Measurements from ENCODE around the gene HEPH. TPM values are rescaled to one million over a fixed set of nuclear protein-coding genes. Genes with fewer than 3 reads are reported as not detected.
"Not testable (repeated sequence)": the region's sequence is repeated elsewhere in the genome, so short reads cannot be mapped to it uniquely, and the experiment has no call there.

Gene HEPH
- not detected in 2 replicates for total RNA-seq (2014; rRNA removed; shearing (Covaris generic))
- total RNA-seq (2022): not detected in 2 replicates
- Bru-seq, nascent RNA: percentile 7 among the genes with signal in this experiment
- percentile 7 among the genes with signal in this experiment for BruChase-seq, experiment 1, labeled RNA remaining after a 6-hour chase
- percentile 8 among the genes with signal in this experiment for BruChase-seq, experiment 2, labeled RNA remaining after a 2-hour chase
- long read RNA-seq: 0 reads

GRCh38 chrX:66163849-66164411, at the start of gene HEPH:
HEPH (plus strand) TSS chrX:66164247; CDS start chrX:66170571, 6,324 bp downstream.
- ChIA-PET POLR2A (no interaction called here), CTCF (ENCODE audit: unreplicated experiment) (no interaction called here)
- DNase-seq (ENCODE audit: low spot score): no peak
- no peak within 1 kb of the TSS for H3K4me3 ChIP-seq (ENCODE audit: low read depth, low read length, poor library complexity, severe bottlenecking)
- H3K9me2 ChIP-seq (ENCODE audit: insufficient read depth, low read length): no peaks in the 10 kb centered on the region
- no peaks in the 10 kb centered on the region for H4K20me1 ChIP-seq (ENCODE audit: insufficient read depth, low read length)
- no peaks in the 10 kb centered on the region for H3K79me2 ChIP-seq (ENCODE audit: insufficient read depth, low read depth, low read length)
- no peaks in the 10 kb centered on the region for H3K4me1 ChIP-seq (ENCODE audit: insufficient read depth, low read length, poor library complexity, severe bottlenecking)
- no peak for TF ChIP-seq EZH2phosphoT487 (IDR thresholded peaks at IDR 0.05; ENCODE audit: borderline replicate concordance, low read depth, low read length)
- TF ChIP-seq, protein P1, sequence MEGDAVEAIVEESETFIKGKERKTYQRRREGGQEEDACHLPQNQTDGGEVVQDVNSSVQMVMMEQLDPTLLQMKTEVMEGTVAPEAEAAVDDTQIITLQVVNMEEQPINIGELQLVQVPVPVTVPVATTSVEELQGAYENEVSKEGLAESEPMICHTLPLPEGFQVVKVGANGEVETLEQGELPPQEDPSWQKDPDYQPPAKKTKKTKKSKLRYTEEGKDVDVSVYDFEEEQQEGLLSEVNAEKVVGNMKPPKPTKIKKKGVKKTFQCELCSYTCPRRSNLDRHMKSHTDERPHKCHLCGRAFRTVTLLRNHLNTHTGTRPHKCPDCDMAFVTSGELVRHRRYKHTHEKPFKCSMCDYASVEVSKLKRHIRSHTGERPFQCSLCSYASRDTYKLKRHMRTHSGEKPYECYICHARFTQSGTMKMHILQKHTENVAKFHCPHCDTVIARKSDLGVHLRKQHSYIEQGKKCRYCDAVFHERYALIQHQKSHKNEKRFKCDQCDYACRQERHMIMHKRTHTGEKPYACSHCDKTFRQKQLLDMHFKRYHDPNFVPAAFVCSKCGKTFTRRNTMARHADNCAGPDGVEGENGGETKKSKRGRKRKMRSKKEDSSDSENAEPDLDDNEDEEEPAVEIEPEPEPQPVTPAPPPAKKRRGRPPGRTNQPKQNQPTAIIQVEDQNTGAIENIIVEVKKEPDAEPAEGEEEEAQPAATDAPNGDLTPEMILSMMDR (conservative IDR thresholded peaks at IDR 0.05; ENCODE audit: low read length): no peak
- intact Hi-C loops (cut with micrococcal nuclease; ENCODE audit: unreplicated experiment): no loop called here
- BruUV-seq (replicated peaks): no TSS peak
- H3K4me2 ChIP-seq (ENCODE audit: low read length): no peak within 1 kb of the TSS
- no peak within 1 kb of the TSS for H3K27ac ChIP-seq (ENCODE audit: low read depth, low read length, poor library complexity, severe bottlenecking)
- H2AFZ ChIP-seq (ENCODE audit: low read length): no peak within 1 kb of the TSS
- no peaks in the 10 kb centered on the region for H3K36me3 ChIP-seq (ENCODE audit: insufficient read depth, low read length)
- H3K9me3 ChIP-seq (ENCODE audit: low read length): no peaks in the 10 kb centered on the region

- H2AFZ ChIP-seq (ENCODE audit: low read length); H3K9me2 ChIP-seq (ENCODE audit: insufficient read depth, low read length); BruUV-seq (replicated peaks); POLR2A ChIA-PET; H3K4me1 ChIP-seq (ENCODE audit: insufficient read depth, low read length, poor library complexity, severe bottlenecking); H3K9me3 ChIP-seq (ENCODE audit: low read length); DNase-seq (ENCODE audit: low spot score); H3K36me3 ChIP-seq (ENCODE audit: insufficient read depth, low read length); H3K4me3 ChIP-seq (ENCODE audit: low read depth, low read length, poor library complexity, severe bottlenecking); H3K79me2 ChIP-seq (ENCODE audit: insufficient read depth, low read depth, low read length); H4K20me1 ChIP-seq (ENCODE audit: insufficient read depth, low read length); H3K27ac ChIP-seq (ENCODE audit: low read depth, low read length, poor library complexity, severe bottlenecking); H3K4me2 ChIP-seq (ENCODE audit: low read length); CTCF ChIA-PET (ENCODE audit: unreplicated experiment): not testable (repeated sequence)
- intact Hi-C loops (cut with micrococcal nuclease; ENCODE audit: unreplicated experiment): loop anchor here (10.0 kb wide), 1 partner anchor 134 kb away; no protein-coding TSS in a partner anchor
These were observed 45.3 kb upstream of the HEPH start for GRCh38 chrX:66118722-66119121.

DNA sequence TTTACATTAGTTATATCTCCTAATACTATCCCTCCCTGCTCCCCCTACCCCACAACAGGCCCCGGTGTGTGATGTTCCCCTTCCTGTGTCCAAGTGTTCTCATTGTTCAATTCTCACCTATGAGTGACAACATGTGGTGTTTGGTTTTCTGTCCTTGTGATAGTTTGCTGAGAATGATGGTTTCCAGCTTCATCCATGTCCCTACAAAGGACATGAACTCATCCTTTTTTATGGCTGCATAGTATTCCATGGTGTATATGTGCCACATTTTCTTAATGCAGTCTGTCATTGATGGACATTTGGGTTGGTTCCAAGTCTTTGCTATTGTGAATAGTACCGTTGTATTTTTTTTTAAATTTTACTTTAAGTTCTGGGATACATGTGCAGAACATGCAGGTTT, 42.7 kb upstream of the HEPH start:
- H3K9me2 ChIP-seq (ENCODE audit: insufficient read depth, low read length); H3K4me1 ChIP-seq (ENCODE audit: insufficient read depth, low read length, poor library complexity, severe bottlenecking); H3K4me2 ChIP-seq (ENCODE audit: low read length); H3K27ac ChIP-seq (ENCODE audit: low read depth, low read length, poor library complexity, severe bottlenecking); H3K36me3 ChIP-seq (ENCODE audit: insufficient read depth, low read length); DNase-seq (ENCODE audit: low spot score); intact Hi-C loops (cut with micrococcal nuclease; ENCODE audit: unreplicated experiment); POLR2A ChIA-PET; CTCF ChIA-PET (ENCODE audit: unreplicated experiment); H3K4me3 ChIP-seq (ENCODE audit: low read depth, low read length, poor library complexity, severe bottlenecking); H3K79me2 ChIP-seq (ENCODE audit: insufficient read depth, low read depth, low read length); H3K9me3 ChIP-seq (ENCODE audit: low read length); H2AFZ ChIP-seq (ENCODE audit: low read length); H4K20me1 ChIP-seq (ENCODE audit: insufficient read depth, low read length); BruUV-seq (replicated peaks): not testable (repeated sequence)

All from OCI-LY7 (cell line).